Measurements from ENCODE around the gene ZRSR2.

The ZRSR2 gene

DNA sequence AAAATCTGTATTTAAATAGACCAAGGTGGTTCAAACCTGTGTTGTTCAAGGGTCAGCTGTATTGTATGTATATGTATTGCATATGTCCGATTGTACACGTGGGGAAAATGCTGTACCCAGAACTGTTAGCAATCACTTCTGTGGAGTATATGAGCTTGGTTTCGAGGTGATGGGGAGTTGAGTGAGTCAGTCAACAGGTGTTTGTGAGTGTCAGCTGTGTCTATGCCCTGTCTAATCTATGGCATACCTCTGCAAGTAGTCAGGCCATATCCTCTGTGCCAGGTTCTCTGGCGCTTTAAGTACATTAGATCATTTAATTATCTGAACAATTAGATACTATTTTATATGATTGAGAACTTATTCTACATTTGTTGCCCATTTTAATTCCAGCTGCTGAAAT lies 7.4 kb downstream of the ZRSR2 start:
- in situ Hi-C loops (cut with MboI; ENCODE audit: low pct_unique_long_range_greater_than_20kb, low sequenced_read_pairs, unreplicated experiment): no loop called here
- TF ChIP-seq CTCF (IDR thresholded peaks at IDR 0.05; ENCODE audit: extremely low read depth, insufficient read depth, missing control alignments): no peak
- DNase-seq (ENCODE audit: low spot score): no peak

DNA sequence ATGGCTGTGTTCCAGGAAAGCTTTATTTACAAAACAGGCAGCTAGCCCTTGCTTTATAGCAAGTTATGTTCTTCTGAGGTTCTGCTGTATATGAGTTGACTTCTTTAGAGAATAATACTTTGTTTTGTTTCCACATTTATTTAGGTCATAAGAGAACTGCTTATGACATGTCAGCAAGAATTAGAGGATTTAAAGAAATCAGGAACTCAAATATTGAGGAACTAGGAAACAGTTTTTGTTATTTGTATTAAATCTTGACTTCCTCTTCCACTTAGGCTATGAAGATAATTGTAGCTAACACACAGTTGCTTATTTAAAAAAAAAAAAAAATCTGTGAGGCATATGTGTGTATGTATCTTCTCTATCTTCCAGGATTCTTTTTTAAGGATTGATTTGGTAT lies 14.3 kb downstream of the ZRSR2 start:
- no peak for TF ChIP-seq CTCF (IDR thresholded peaks at IDR 0.05; ENCODE audit: extremely low read depth, insufficient read depth, missing control alignments)
- no peak for DNase-seq (ENCODE audit: low spot score)
- in situ Hi-C loops (cut with MboI; ENCODE audit: low pct_unique_long_range_greater_than_20kb, low sequenced_read_pairs, unreplicated experiment): no loop called here

- DNase-seq (ENCODE audit: low spot score): no peak
- in situ Hi-C loops (cut with MboI; ENCODE audit: low pct_unique_long_range_greater_than_20kb, low sequenced_read_pairs, unreplicated experiment): no loop called here
- TF ChIP-seq CTCF (IDR thresholded peaks at IDR 0.05; ENCODE audit: extremely low read depth, insufficient read depth, missing control alignments): no peak
Observed at GRCh38 chrX:15808254-15808653, 18.0 kb downstream of the ZRSR2 start.

- in situ Hi-C loops (cut with MboI; ENCODE audit: low pct_unique_long_range_greater_than_20kb, low sequenced_read_pairs, unreplicated experiment): no loop called here
- DNase-seq (ENCODE audit: low spot score): no peak
- no peak for TF ChIP-seq CTCF (IDR thresholded peaks at IDR 0.05; ENCODE audit: extremely low read depth, insufficient read depth, missing control alignments)
Observed at GRCh38 chrX:15812192-15812938, 22.1 kb downstream of the ZRSR2 start.

- in situ Hi-C loops (cut with MboI; ENCODE audit: low pct_unique_long_range_greater_than_20kb, low sequenced_read_pairs, unreplicated experiment): no loop called here
- DNase-seq (ENCODE audit: low spot score): no peak
- no peak for TF ChIP-seq CTCF (IDR thresholded peaks at IDR 0.05; ENCODE audit: extremely low read depth, insufficient read depth, missing control alignments)
Observed at GRCh38 chrX:15813416-15813815, 23.1 kb downstream of the ZRSR2 start.

DNA sequence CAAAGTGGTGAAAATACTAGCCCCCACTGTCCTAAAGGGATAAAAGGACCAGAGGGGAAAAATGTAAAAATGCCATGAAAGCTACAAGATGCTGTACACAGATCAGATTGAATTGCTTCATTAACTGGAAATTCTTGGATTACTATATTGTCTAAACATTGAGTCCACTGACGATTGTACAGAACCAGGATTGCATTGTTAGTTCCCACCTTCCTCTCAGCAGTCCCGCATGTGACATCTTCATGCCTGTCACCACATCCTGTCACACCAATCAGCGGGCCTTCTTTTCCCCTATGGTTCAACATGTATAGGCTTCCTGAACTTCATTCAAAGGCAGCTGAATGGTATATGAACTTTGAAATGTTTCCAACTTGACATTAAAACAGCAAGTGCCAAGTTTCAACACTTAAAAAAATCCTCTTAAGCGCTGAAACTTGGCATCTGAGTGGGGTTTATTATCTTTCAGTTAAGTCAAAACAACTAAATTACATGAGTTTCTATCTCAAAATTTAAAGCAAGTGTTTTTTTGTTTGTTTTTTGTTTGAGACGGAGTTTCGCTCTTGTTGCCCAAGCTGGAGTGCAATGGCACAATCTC lies 24.6 kb downstream of the ZRSR2 start:
- in situ Hi-C loops (cut with MboI; ENCODE audit: low pct_unique_long_range_greater_than_20kb, low sequenced_read_pairs, unreplicated experiment): no loop called here
- no peak for DNase-seq (ENCODE audit: low spot score)
- TF ChIP-seq CTCF (IDR thresholded peaks at IDR 0.05; ENCODE audit: extremely low read depth, insufficient read depth, missing control alignments): no peak
